ENCODE measurements around the gene CKM.

GRCh38 chr19:45333609-45334303 is 11.1 kb upstream of the CKM start:
- TF ChIP-seq POLR2AphosphoS5 (IDR thresholded peaks at IDR 0.05; ENCODE audit: borderline replicate concordance, low read depth, low read length) = no peak
- no peak for TF ChIP-seq EZH2 (IDR thresholded peaks at IDR 0.05)

Measured in SK-N-MC (cell line).